GM12801 (cell line): ENCODE results near the gene PHACTR2.

Experiments
- CTCF ChIP-seq: IDR thresholded peaks from one replicate; pipeline ENCODE4 v1.5.1; 2011; ENCODE audit warnings: control low read depth; ENCODE audit not compliant: insufficient read length; ENCODE audit errors: extremely low read depth

PHACTR2 gene

DNA sequence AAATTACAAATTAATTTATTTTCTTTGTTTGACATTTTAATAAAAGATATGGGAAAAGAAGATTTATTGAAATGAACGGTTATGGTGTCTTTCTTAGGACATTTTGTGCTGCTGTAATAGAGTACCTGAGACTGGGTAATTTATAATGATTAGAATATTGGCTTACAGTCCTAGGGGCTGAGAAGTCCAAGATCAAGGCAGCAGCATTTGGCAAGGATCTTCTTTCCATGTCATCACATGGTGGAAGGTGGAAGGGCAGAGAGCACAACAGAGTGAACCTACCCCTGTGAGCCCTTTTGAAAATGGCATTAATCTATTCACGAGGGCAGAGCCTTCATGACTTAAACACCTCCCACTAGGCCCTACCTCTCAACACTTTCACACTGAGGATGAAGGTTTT, 89.7 kb downstream of the PHACTR2 start:
- no peak for TF ChIP-seq CTCF

GRCh38 chr6:143772116-143773086, 94.6 kb downstream of the PHACTR2 start:
- TF ChIP-seq CTCF: no peak

DNA sequence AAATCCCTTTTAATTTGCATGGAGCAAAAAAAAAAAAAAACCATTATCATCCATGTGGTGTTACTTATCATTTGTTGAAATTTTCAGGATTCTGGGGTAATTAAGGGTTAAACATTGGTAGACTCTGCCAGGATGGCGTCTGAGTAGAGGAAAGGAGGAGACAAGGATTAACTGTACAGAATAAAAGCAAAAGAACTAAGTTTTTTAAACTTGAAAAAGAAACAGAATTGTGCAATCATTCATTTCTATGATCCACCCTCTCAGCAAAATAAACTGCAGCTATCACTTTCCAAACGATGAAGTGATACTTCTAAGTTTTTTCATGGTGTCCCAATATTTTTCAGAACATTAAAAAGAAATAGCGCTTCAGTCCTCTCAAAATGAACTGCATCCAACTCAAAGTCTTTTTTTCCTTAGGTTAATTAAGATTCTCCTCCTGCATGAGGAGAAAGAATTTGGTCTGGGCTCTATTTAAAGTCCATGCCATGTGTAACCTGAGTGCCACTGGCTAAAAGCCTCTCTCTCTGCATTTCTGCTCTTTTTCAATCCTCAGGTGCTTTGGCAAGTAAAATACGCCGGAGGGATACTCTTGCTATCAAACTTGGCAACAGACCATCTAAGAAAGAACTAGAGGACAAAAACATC, 95.9 kb downstream of the PHACTR2 start:
- TF ChIP-seq CTCF: no peak

DNA sequence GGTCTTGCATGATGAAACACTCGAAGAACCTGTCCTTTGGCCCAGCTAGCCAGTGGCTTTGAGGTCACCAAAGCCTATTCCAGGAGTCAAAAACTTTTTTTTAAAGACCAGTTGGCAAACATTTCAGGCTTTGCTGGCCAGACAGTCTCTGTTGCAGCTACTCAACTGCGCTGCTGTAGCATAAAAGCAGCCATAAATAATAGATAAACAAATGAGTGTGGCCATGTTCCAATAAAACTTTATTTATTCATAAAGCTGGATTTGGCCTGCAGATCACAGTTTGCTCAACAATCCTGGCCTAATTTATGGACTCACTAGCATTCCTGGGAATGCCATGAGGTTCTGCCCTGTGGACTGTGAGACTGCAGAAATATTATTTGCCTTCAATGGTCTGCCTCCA, 96.6 kb downstream of the PHACTR2 start:
- no peak for TF ChIP-seq CTCF

GRCh38 chr6:143775336-143775735, 97.6 kb downstream of the PHACTR2 start:
- TF ChIP-seq CTCF: no peak

DNA sequence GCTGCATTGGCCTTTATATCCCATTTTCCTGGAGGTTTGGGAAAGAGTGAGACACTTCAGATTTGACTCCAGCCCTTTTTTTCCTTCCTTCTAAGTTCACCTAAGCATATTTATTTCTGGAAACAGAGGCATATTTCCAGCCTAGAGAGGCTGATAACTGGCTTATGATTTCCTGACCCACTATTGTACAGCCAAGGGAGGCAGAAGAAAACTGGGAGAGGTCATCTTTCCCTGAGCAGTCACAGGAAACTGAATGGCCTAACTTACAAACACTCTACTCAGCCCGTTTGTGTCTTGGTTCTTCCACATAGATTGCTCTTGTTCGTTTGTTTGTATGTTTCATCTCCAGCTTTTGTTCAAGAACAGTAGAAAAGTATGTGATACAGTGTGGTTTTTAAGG, 101.2 kb downstream of the PHACTR2 start:
- no peak for TF ChIP-seq CTCF

DNA sequence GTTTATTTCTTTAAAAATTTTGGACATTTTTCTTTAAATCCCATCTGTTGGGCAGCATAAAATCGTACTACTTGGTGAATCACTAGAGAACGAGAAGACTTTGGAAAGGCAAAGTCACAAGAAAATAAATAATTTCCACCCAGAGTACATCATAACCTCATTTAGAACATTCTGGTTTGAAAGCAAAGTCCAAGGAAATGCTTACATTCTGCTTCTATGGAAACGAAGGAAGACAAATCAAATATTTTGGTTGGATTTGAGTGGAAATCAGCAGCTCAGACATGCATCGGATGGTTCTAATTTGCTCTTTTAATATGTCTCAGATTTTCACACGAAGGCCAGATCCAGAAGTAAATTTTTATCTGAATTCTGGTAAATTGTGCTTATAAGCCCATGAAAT, 104.7 kb downstream of the PHACTR2 start:
- TF ChIP-seq CTCF: no peak
